Limb (tissue), 2 donors: ENCODE data around the gene SMYD4.

Source experiments
- DNase-seq, 2 donors: peaks; one replicate each; pipeline ENCODE4 v3.0.0-alpha.2; 2016; ENCODE audit errors: extremely low spot score in 2 of 2

SMYD4 gene

DNA sequence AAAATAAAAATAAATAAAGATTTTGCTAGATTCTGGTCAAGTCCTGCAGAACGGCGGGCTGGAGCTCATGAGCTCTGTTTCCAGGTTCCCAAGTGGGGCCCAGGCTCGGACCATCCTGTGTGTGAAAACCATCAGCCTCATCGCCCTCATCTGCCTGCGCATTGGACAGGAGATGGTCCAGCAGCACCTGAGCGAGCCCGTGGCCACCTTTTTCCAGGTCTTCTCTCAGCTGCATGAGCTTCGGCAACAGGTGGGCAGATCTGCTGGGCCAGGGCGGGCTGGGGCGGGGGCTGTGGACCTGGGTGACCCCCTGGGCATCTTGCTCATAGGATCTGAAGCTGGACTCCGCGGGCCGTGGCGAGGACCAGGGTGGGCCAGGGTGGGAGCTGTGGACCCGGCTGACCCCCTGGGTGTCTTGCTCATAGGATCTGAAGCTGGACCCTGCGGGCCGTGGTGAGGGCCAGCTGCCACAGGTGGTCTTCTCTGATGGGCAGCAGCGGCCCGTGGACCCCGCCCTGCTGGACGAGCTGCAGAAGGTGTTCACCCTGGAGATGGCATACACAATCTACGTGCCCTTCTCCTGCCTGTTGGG is 97.4 kb downstream of the SMYD4 start:
- DNase-seq, result no peak

DNA sequence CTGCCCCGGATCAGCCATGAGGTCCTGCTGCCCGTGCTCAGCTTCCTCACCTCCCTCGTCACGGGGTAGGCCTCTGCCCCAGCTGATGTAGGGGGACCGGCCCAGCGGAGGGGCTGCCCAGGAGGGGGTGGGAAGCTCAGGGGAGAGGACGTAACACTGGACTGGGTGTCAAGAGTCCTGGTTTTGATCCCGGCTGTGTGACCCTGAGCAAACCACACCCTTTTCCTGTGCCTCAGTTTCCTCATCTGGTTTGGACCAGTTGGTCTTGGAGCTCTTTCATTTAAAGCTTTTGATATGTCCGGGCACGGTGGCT is 98.6 kb downstream of the SMYD4 start:
- no peak for DNase-seq

DNA sequence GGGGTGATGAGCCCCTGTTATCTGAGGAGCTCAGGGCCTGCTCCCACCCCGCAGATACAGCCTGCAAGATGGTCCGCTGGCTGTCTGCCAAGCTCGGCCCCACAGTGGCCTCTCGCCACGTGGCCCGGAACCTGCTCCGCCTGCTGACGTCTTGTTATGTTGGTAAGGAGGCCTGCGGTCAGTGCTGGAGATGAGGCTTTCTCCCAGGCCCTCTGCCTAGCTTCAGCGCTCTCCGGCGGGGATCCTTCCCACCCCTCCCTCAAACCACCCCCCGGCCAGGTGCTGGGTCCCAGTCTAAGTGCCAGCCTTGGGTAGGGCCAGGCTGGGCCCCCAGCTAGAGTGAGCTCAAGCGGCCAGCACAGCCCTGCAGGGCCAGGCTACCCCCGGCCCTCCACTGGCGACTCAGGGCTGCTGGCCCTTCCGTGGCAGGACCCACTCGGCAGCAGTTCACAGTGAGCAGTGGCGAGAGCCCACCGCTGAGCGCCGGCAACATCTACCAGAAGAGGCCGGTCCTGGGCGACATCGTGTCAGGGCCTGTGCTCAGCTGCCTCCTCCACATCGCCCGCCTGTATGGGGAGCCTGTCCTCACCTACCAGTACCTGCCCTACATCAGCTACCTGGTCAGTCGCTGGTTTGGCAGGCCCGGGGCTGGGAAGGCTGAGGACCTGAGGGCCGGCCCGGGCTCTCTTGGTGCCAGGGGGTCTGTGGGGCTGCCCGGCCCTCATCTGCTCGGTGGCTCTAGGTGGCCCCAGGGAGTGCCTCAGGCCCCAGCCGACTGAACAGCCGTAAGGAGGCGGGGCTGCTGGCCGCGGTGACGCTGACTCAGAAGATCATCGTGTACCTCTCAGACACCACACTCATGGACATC is 99.1 kb downstream of the SMYD4 start:
- DNase-seq, result peak; percentile 47 to 78

DNA sequence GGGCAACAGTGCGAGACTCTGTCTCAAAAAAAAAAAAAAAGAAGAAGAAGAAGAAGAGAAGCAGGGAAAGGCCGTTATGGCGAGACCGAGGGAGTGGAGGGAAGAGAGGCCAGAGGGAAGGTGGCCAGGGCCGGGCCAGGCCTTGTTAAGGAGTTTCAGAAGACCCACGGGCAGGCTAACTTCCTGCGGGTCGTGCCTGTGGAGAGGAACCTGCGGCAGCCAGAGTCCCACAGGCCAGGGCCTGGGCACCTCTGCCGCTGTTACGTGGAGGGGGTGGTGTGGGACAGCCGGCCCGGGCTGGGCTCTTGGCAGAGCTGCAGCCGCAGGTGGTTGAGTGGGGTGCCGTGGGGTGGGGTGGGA is 99.8 kb downstream of the SMYD4 start:
- DNase-seq, result no peak
